ENCODE data around the gene ETFDH.

The ETFDH gene

GRCh38 chr4:158724637-158725036 lies 52.5 kb downstream of the ETFDH start:
- Histone ChIP-seq H3K27me3 (ENCODE audit: insufficient read depth, low read length, poor library complexity, severe bottlenecking) (no peaks in the 10 kb centered on the region), H2AFZ (ENCODE audit: low read length) (0 out of 2 replicates have a peak overlapping the region, but pooled peaks have one; percentile 2), H3K79me2 (ENCODE audit: insufficient read depth, low read length) (peaks cover 34% of the 10 kb centered on the region), H4K20me1 (ENCODE audit: insufficient read depth, low read length, poor library complexity, severe bottlenecking) (peaks cover 18% of the 10 kb centered on the region), H3K4me2 (ENCODE audit: low read depth, low read length, poor library complexity, severe bottlenecking) (peak overlapping the region; percentile 73), H3K36me3 (ENCODE audit: insufficient read depth, low read length) (peaks cover 4% of the 10 kb centered on the region; the same call in 1 of the 2 replicates), H3K4me3 (ENCODE audit: low read length, poor library complexity, severe bottlenecking) (no peak overlapping the region), H3F3A (ENCODE audit: low read depth) (no peaks in the 10 kb centered on the region), H3K4me1 (ENCODE audit: insufficient read depth, low read length, poor library complexity, severe bottlenecking) (peaks cover 21% of the 10 kb centered on the region), H3K9me3 (ENCODE audit: insufficient read depth, low read depth, low read length) (no peaks in the 10 kb centered on the region), H3K9me2 (replicated peaks; ENCODE audit: low read depth, low read length) (no peaks in the 10 kb centered on the region), H3K9ac (ENCODE audit: low read depth, low read length, poor library complexity, severe bottlenecking) (no peak overlapping the region)
- TF ChIP-seq CTCF (conservative IDR thresholded peaks at IDR 0.05; ENCODE audit: low read length): no peak
- no peak for TF ChIP-seq EZH2phosphoT487 (IDR thresholded peaks at IDR 0.05; ENCODE audit: borderline replicate concordance)

- Histone ChIP-seq H3K27me3 (ENCODE audit: insufficient read depth, low read length, poor library complexity, severe bottlenecking) (no peaks in the 10 kb centered on the region), H3K4me3 (ENCODE audit: low read length, poor library complexity, severe bottlenecking) (no peak overlapping the region), H2AFZ (ENCODE audit: low read length) (no peak overlapping the region), H3F3A (ENCODE audit: low read depth) (no peaks in the 10 kb centered on the region), H3K4me1 (ENCODE audit: insufficient read depth, low read length, poor library complexity, severe bottlenecking) (peaks cover 16% of the 10 kb centered on the region), H3K9me3 (ENCODE audit: insufficient read depth, low read depth, low read length) (no peaks in the 10 kb centered on the region), H3K36me3 (ENCODE audit: insufficient read depth, low read length) (no peaks in the 10 kb centered on the region), H4K20me1 (ENCODE audit: insufficient read depth, low read length, poor library complexity, severe bottlenecking) (peaks cover 11% of the 10 kb centered on the region), H3K9ac (ENCODE audit: low read depth, low read length, poor library complexity, severe bottlenecking) (no peak overlapping the region), H3K9me2 (replicated peaks; ENCODE audit: low read depth, low read length) (no peaks in the 10 kb centered on the region), H3K79me2 (ENCODE audit: insufficient read depth, low read length) (peaks cover 16% of the 10 kb centered on the region), H3K4me2 (ENCODE audit: low read depth, low read length, poor library complexity, severe bottlenecking) (no peak overlapping the region)
- no peak for TF ChIP-seq EZH2phosphoT487 (IDR thresholded peaks at IDR 0.05; ENCODE audit: borderline replicate concordance)
- no peak for TF ChIP-seq CTCF (conservative IDR thresholded peaks at IDR 0.05; ENCODE audit: low read length)
Observed at GRCh38 chr4:158726633-158727032, 54.5 kb downstream of the ETFDH start.

- Histone ChIP-seq H4K20me1 (ENCODE audit: insufficient read depth, low read length, poor library complexity, severe bottlenecking) (no peaks in the 10 kb centered on the region), H3K9ac (ENCODE audit: low read depth, low read length, poor library complexity, severe bottlenecking) (no peak overlapping the region), H3K79me2 (ENCODE audit: insufficient read depth, low read length) (no peaks in the 10 kb centered on the region), H2AFZ (ENCODE audit: low read length) (peak overlapping the region; percentile 65; the same call in 1 of the 2 replicates), H3K4me1 (ENCODE audit: insufficient read depth, low read length, poor library complexity, severe bottlenecking) (peaks cover 8% of the 10 kb centered on the region), H3K4me3 (ENCODE audit: low read length, poor library complexity, severe bottlenecking) (no peak overlapping the region), H3F3A (ENCODE audit: low read depth) (no peaks in the 10 kb centered on the region), H3K36me3 (ENCODE audit: insufficient read depth, low read length) (no peaks in the 10 kb centered on the region), H3K27me3 (ENCODE audit: insufficient read depth, low read length, poor library complexity, severe bottlenecking) (no peaks in the 10 kb centered on the region), H3K9me3 (ENCODE audit: insufficient read depth, low read depth, low read length) (no peaks in the 10 kb centered on the region), H3K4me2 (ENCODE audit: low read depth, low read length, poor library complexity, severe bottlenecking) (no peak overlapping the region), H3K9me2 (replicated peaks; ENCODE audit: low read depth, low read length) (no peaks in the 10 kb centered on the region)
- TF ChIP-seq CTCF (conservative IDR thresholded peaks at IDR 0.05; ENCODE audit: low read length): no peak
- no peak for TF ChIP-seq EZH2phosphoT487 (IDR thresholded peaks at IDR 0.05; ENCODE audit: borderline replicate concordance)
Observed at GRCh38 chr4:158728236-158728635, 56.1 kb downstream of the ETFDH start.

All from Loucy (cell line).